ENCODE data around the gene ULK4.

DNA sequence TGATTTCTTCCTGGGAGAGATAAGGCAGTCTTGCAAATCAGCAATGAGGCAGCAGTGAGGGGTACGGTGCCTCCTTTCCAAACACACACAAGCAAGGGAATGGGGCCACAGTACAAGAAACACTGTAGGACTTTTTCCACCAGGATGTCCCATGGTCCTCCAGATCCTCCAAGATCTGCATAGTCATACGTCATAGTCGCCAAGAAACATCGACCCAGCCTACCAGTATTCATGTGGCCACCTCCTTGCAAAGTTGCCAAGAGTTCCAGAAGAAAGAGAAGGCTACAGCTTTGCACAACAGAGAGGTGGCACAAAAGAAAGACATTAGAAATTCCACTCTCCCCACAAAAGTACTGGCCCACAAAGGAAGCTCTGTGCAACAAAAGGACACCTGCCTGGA, 504.7 kb downstream of the ULK4 start:
- TF ChIP-seq, protein P1, sequence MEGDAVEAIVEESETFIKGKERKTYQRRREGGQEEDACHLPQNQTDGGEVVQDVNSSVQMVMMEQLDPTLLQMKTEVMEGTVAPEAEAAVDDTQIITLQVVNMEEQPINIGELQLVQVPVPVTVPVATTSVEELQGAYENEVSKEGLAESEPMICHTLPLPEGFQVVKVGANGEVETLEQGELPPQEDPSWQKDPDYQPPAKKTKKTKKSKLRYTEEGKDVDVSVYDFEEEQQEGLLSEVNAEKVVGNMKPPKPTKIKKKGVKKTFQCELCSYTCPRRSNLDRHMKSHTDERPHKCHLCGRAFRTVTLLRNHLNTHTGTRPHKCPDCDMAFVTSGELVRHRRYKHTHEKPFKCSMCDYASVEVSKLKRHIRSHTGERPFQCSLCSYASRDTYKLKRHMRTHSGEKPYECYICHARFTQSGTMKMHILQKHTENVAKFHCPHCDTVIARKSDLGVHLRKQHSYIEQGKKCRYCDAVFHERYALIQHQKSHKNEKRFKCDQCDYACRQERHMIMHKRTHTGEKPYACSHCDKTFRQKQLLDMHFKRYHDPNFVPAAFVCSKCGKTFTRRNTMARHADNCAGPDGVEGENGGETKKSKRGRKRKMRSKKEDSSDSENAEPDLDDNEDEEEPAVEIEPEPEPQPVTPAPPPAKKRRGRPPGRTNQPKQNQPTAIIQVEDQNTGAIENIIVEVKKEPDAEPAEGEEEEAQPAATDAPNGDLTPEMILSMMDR (conservative IDR thresholded peaks at IDR 0.05; ENCODE audit: low read depth, low read length), result no peak
- TF ChIP-seq, protein P2, sequence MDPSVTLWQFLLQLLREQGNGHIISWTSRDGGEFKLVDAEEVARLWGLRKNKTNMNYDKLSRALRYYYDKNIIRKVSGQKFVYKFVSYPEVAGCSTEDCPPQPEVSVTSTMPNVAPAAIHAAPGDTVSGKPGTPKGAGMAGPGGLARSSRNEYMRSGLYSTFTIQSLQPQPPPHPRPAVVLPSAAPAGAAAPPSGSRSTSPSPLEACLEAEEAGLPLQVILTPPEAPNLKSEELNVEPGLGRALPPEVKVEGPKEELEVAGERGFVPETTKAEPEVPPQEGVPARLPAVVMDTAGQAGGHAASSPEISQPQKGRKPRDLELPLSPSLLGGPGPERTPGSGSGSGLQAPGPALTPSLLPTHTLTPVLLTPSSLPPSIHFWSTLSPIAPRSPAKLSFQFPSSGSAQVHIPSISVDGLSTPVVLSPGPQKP (IDR thresholded peaks at IDR 0.05; ENCODE audit: borderline replicate concordance, low read depth, low read length), result no peak
- TF ChIP-seq RAD21 (IDR thresholded peaks at IDR 0.05; ENCODE audit: low read length), result no peak
- TF ChIP-seq SMC3 (IDR thresholded peaks at IDR 0.05; ENCODE audit: low read depth, low read length), result no peak
- no peak for TF ChIP-seq RCOR1 (IDR thresholded peaks at IDR 0.05; ENCODE audit: insufficient replicate concordance, low read length)
- no peak for TF ChIP-seq POLR2A (IDR thresholded peaks at IDR 0.05; ENCODE audit: low read depth, low read length)
- TF ChIP-seq MAZ (IDR thresholded peaks at IDR 0.05; ENCODE audit: borderline replicate concordance, low read depth, low read length), result no peak
- TF ChIP-seq, protein P3, sequence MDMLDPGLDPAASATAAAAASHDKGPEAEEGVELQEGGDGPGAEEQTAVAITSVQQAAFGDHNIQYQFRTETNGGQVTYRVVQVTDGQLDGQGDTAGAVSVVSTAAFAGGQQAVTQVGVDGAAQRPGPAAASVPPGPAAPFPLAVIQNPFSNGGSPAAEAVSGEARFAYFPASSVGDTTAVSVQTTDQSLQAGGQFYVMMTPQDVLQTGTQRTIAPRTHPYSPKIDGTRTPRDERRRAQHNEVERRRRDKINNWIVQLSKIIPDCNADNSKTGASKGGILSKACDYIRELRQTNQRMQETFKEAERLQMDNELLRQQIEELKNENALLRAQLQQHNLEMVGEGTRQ (IDR thresholded peaks at IDR 0.05; ENCODE audit: low read depth, low read length), result no peak
- no peak for TF ChIP-seq MAFK (IDR thresholded peaks at IDR 0.05; ENCODE audit: low read depth, low read length)
- TF ChIP-seq FOS (IDR thresholded peaks at IDR 0.05; ENCODE audit: low read depth, low read length), result no peak
- no peak for TF ChIP-seq CEBPB (IDR thresholded peaks at IDR 0.05; ENCODE audit: low read depth, low read length)
- TF ChIP-seq RFX5 (IDR thresholded peaks at IDR 0.05; ENCODE audit: low read depth, low read length), result no peak
